Measurements from ENCODE around the gene MOB2. TPM values are rescaled to one million over a fixed set of nuclear protein-coding genes. Genes with fewer than 3 reads are reported as not detected.

Gene MOB2
- total RNA-seq, 1 donor from 2014 or later, result 31.3 TPM

- Mint-ChIP-seq H3K36me3 (peaks cover 19% of the 10 kb centered on the region), H3K4me1 (no peaks in the 10 kb centered on the region), H3K9me3 (no peaks in the 10 kb centered on the region), H3K4me3 (no peak overlapping the region), H3K27ac (no peak overlapping the region), H3K27me3 (ENCODE audit: low read depth) (no peaks in the 10 kb centered on the region)
- no peak for TF ChIP-seq CTCF (IDR thresholded peaks at IDR 0.05; ENCODE audit: unreplicated experiment)
- DNase-seq (ENCODE audit: low spot score in 2 of 2, unreplicated experiment in 2 of 2), result no peak
Observed at GRCh38 chr11:1473011-1473628, 13.5 kb downstream of the MOB2 start.

- TF ChIP-seq CTCF (IDR thresholded peaks at IDR 0.05; ENCODE audit: unreplicated experiment), result no peak
- Mint-ChIP-seq H3K9me3 (no peaks in the 10 kb centered on the region), H3K27me3 (ENCODE audit: low read depth) (no peaks in the 10 kb centered on the region), H3K4me3 (no peak overlapping the region), H3K4me1 (no peaks in the 10 kb centered on the region), H3K36me3 (peaks cover 14% of the 10 kb centered on the region), H3K27ac (no peak overlapping the region)
- no peak for DNase-seq (ENCODE audit: low spot score in 2 of 2, unreplicated experiment in 2 of 2)
Observed at GRCh38 chr11:1472180-1473005, 14.2 kb downstream of the MOB2 start.

GRCh38 chr11:1471736-1472135 is 14.8 kb downstream of the MOB2 start:
- Mint-ChIP-seq H3K27me3 (ENCODE audit: low read depth) (no peaks in the 10 kb centered on the region), H3K36me3 (peaks cover 15% of the 10 kb centered on the region), H3K9me3 (no peaks in the 10 kb centered on the region), H3K27ac (no peak overlapping the region), H3K4me3 (no peak overlapping the region), H3K4me1 (no peaks in the 10 kb centered on the region)
- no peak for DNase-seq (ENCODE audit: low spot score in 2 of 2, unreplicated experiment in 2 of 2)
- no peak for TF ChIP-seq CTCF (IDR thresholded peaks at IDR 0.05; ENCODE audit: unreplicated experiment)

GRCh38 chr11:1470681-1471611 is 15.6 kb downstream of the MOB2 start:
- Mint-ChIP-seq H3K27ac (no peak overlapping the region), H3K4me3 (no peak overlapping the region), H3K9me3 (no peaks in the 10 kb centered on the region), H3K4me1 (no peaks in the 10 kb centered on the region), H3K36me3 (peaks cover 15% of the 10 kb centered on the region), H3K27me3 (ENCODE audit: low read depth) (no peaks in the 10 kb centered on the region)
- DNase-seq (ENCODE audit: low spot score in 2 of 2, unreplicated experiment in 2 of 2), result no peak
- no peak for TF ChIP-seq CTCF (IDR thresholded peaks at IDR 0.05; ENCODE audit: unreplicated experiment)

- Mint-ChIP-seq H3K4me1 (no peaks in the 10 kb centered on the region), H3K9me3 (no peaks in the 10 kb centered on the region), H3K27me3 (ENCODE audit: low read depth) (no peaks in the 10 kb centered on the region), H3K4me3 (no peak overlapping the region), H3K27ac (no peak overlapping the region), H3K36me3 (peaks cover 16% of the 10 kb centered on the region)
- TF ChIP-seq CTCF (IDR thresholded peaks at IDR 0.05; ENCODE audit: unreplicated experiment), result no peak
- DNase-seq (ENCODE audit: low spot score in 2 of 2, unreplicated experiment in 2 of 2), result no peak
Observed at GRCh38 chr11:1469911-1470680, 16.5 kb downstream of the MOB2 start.

Data from mesothelial cell of epicardium (in vitro differentiated cells).